DMS 273 (cell line): ENCODE data around the gene TSTD1.
"Not testable (repeated sequence)": the region's sequence is repeated elsewhere in the genome, so short reads cannot be mapped to it uniquely, and the experiment has no call there.

Experiments
- DNase-seq: peaks from one replicate; lab custom pipeline; 2025; ENCODE audit not compliant: unreplicated experiment; lab: John Stamatoyannopoulos, UW

TSTD1 gene

DNA sequence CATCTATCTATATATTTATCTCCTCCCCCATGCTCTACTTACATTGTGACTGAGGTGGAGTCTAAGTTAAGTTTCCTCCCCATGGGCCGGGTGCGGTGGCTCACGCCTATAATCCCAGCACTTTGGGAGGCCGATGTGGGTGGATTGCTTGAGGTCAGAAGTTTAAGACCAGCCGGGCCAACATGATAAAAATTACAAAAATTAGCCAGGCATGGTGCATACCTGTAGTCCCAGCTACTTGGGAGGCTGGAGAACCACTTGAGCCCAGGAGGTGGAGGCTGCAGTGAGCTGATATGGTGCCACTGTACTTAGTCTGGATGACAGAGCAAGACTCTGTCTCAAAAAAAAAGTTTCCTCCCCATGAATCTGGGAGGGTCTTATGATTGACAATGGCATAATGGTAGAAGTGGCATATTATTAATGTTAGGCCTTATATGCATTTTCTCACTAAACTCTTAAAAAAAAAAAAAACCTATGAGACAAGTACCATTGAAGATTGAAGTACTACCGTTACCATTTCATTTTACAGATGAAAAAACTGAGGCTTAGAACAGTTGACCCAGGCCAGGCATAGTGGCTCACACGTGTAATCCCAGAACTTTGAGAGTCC, 29.1 kb downstream of the TSTD1 start:
- no peak for DNase-seq

- DNase-seq: no peak
Measured at GRCh38 chr1:161008869-161009510, 29.8 kb downstream of the TSTD1 start.

DNA sequence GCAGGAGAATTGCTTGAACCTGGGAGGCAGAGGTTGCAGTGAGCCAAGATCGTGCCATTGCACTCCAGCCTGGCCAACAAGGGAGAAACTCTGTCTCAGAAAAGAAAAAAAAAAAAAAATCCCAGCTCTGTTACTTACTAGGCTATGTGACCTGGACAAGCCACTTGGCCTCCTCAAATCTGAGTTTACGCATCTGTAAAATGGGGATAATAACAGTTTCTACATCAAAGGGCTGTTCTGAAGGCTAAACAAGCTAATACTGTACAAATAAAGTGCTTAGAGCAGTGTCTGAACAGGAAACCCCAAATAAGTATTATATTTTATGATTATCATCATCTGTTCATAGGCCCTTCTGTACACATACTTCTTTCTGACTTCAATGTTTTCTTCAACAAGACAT, 31.4 kb downstream of the TSTD1 start:
- DNase-seq: no peak

GRCh38 chr1:161006563-161006962, 32.2 kb downstream of the TSTD1 start:
- no peak for DNase-seq

- peak; percentile 30 for DNase-seq
Measured at GRCh38 chr1:161001525-161001924, 37.2 kb downstream of the TSTD1 start.

DNA sequence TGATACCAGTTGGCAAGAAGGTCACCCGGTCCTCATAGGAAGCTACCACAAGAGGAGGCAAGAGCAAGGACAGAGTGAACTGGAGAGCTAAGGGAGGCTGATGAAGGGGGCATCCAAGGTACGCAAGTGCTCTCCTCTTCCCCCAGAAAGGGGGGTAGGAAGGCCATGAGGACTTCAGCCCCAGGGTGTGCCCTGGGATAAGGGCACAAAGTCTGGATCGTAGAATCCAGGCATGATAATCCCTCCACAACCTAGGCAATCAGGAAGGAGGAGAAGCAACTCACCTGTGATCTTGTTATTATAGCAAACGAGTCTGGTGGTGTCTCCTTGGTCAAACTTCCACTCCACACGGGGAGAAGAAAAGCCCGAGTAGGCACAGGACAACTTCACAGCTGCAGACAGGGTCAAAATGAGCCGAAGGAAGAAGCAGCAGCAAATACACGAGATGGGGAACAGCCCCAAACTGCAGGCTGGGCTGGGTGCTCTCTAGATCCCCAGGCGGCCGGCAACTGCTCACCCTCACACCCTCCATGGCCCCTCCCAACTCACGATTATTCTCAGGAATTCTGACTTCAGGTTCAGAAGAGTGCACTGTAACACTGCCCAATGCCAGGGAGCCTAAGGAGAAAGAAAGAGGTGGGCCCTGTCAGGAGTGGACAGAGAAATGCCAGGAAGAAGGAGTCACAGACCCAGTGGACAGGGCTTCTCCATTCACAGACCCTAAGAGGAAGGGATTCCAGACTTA, 37.9 kb downstream of the TSTD1 start:
- DNase-seq: no peak

- no peak for DNase-seq
Measured at GRCh38 chr1:160999376-160999775, 39.4 kb downstream of the TSTD1 start.

DNA sequence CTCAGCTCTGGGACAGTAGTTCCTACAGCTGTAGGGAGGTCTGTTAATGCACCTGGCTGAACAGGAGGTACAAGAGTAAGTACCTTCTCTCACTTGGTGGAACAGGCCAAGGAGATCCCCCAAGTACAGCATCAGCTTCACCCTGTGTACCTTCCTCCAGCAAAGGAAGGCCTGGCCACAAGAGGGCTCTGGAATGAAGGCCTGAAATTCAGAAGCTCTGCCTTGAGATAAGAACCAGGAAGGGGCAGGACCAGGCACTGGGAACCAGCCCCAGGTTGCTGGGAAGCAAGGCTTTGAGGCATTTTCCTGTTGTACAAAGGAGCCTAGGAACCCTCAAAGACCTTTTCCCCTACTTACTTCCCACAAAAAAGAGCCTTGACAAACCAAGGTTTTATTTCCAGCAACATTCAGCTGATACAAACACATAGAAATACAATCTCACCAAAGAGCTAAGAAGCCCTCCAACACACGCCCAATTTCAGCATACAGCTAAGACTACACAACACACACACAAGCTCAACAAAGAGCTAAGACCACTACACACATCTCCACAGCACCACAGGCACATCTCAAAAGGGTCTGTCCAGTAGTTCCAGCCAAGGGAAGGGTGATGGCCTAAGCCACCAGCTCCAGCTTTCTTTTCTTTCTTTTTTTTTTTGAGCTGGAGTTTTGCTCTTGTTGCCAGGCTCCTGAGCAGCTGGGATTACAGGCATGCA, 41.3 kb downstream of the TSTD1 start:
- peak; percentile 74 for DNase-seq

DNA sequence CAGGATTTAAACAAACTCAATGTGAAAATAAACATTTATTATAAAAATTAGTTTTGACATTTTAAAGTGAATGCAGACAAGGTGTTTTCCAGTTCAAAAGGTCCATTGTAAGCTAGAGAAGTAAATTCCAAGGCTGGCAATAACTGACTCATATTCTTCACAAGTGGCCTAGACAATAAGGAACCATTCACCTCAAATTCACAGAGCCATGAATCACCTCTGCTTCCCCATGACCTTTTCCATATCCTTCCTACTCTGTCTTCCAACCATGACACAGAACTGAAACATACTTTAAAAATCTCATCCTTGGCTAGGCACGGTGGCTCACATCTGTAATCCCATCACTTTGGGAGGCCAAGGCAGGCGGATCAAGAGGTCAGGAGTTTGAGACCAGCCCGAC, 42.6 kb downstream of the TSTD1 start:
- DNase-seq: no peak

DNA sequence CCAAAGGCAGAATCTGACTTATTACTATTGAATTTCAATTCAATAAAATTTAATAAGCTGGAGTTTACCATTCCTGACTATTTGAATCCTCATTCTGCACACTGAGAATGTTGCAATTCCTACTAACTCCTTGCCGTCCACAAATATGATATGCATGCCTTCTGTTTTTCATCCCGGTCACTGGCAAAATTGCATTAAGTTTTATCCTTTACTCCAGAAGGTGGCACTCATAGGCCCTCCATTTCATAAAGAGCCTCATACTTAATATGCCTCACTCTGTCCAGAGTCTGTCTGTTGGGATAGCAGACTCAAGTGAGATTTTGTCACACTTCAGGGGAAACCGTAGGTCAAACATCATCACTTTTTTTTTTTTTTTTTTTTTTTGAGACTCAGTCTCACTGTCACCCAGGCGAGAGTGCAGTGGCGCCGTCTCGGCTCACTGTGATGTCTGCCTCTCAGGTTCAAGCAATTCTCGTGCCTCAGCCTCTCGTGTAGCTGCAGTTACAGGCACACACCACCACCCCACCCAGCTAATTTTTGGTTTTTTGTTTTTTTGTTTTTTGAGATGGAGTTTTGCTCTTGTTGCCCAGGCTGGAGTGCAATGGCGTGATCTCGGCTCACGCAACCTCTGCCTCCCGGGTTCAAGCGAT, 45.1 kb downstream of the TSTD1 start:
- DNase-seq: peak; percentile 64

- not testable (repeated sequence) for DNase-seq
Measured at GRCh38 chr1:160992036-160992435, 46.7 kb downstream of the TSTD1 start.
